ENCODE data around the gene PHLDA3.

PHLDA3 gene

GRCh38 chr1:201468844-201469644, at the start of gene PHLDA3:
Gene PHLDA3 (minus strand): TSS chr1:201469188. CDS start chr1:201468786, 402 bp downstream.
- DNase-seq: peak; percentile 88

GRCh38 chr1:201518071-201518470, 49.1 kb upstream of the PHLDA3 start:
- DNase-seq: no peak

- no peak for DNase-seq
These were observed 48.6 kb upstream of the PHLDA3 start for GRCh38 chr1:201517631-201518030.

GRCh38 chr1:201516511-201517127, 47.6 kb upstream of the PHLDA3 start:
- DNase-seq: no peak

- DNase-seq: no peak
These were observed 46.9 kb upstream of the PHLDA3 start for GRCh38 chr1:201515895-201516294.

GRCh38 chr1:201515062-201515750, 46.2 kb upstream of the PHLDA3 start:
- DNase-seq: no peak

GRCh38 chr1:201514466-201514865, 45.5 kb upstream of the PHLDA3 start:
- DNase-seq: no peak

- no peak for DNase-seq
These were observed 44.7 kb upstream of the PHLDA3 start for GRCh38 chr1:201513498-201514243.

GRCh38 chr1:201511941-201512539, 43.1 kb upstream of the PHLDA3 start:
- DNase-seq: no peak

GRCh38 chr1:201511396-201511940, 42.5 kb upstream of the PHLDA3 start:
- DNase-seq: no peak

- DNase-seq: no peak
These were observed 41.7 kb upstream of the PHLDA3 start for GRCh38 chr1:201510734-201511133.

GRCh38 chr1:201509601-201510374, 40.8 kb upstream of the PHLDA3 start:
- DNase-seq: no peak

- no peak for DNase-seq
These were observed 39.8 kb upstream of the PHLDA3 start for GRCh38 chr1:201508809-201509208.

- no peak for DNase-seq
These were observed 38.3 kb upstream of the PHLDA3 start for GRCh38 chr1:201507360-201507675.

- DNase-seq: peak; percentile 74
These were observed 37.8 kb upstream of the PHLDA3 start, which contains the start of gene CSRP1 for GRCh38 chr1:201506557-201507359. Gene CSRP1 (minus strand): TSS chr1:201507123. CDS start chr1:201496303, 10,820 bp downstream.

- no peak for DNase-seq
These were observed 37.1 kb upstream of the PHLDA3 start for GRCh38 chr1:201506092-201506491.

- DNase-seq: peak; percentile 75
These were observed 36.5 kb upstream of the PHLDA3 start for GRCh38 chr1:201505503-201505890.

GRCh38 chr1:201504799-201505502, 36.0 kb upstream of the PHLDA3 start:
- peak; percentile 80 for DNase-seq

- DNase-seq: no peak
These were observed 35.2 kb upstream of the PHLDA3 start for GRCh38 chr1:201504179-201504631.
